Neutrophil (primary cell): Measurements from ENCODE around the gene TMEM198.

Experiments
- H3K27ac ChIP-seq: fragments of 200-600 bp; sonication (generic); 2 replicates; pipeline ENCODE4 v1.5.1; 2016; ENCODE audit warnings: mild to moderate bottlenecking, moderate library complexity
- H3K27me3 ChIP-seq: fragments of 200-600 bp; sonication (generic); 2 replicates; pipeline ENCODE4 v1.6.0; 2016; ENCODE audit warnings: mild to moderate bottlenecking
- H3K36me3 ChIP-seq: fragments of 200-600 bp; sonication (generic); 2 replicates; pipeline ENCODE4 v1.5.1; 2017
- H3K4me1 ChIP-seq, 2 experiments: fragments of 200-600 bp in 1 of 2; sonication (generic) in 1 of 2; 1 replicate in 1 of 2; 2 replicates in 1 of 2; pipeline versions ENCODE4 v1.5.1 to v1.6.1; 2013 to 2016; ENCODE audit warnings: low read depth in 1 of 2, low read length in 1 of 2, mild to moderate bottlenecking in 1 of 2, moderate library complexity in 1 of 2; ENCODE audit not compliant: control insufficient read depth in 1 of 2, insufficient read depth in 1 of 2
- H3K4me3 ChIP-seq, 2 experiments: fragments of 200-600 bp in 1 of 2; sonication (generic) in 1 of 2; 1 replicate in 1 of 2; 2 replicates in 1 of 2; pipeline ENCODE4 v1.5.1; 2013 to 2016; ENCODE audit warnings: low read depth in 1 of 2, low read length in 1 of 2, mild to moderate bottlenecking in 1 of 2, moderate library complexity in 1 of 2
- H3K9me3 ChIP-seq: fragments of 200-600 bp; sonication (generic); 2 replicates; pipeline ENCODE4 v1.5.1; 2016
- TF ChIP-seq, protein P1 (sequence below): fragments of 200-600 bp; sonication (generic); IDR thresholded peaks from 2 replicates; pipeline ENCODE4 v1.5.1; 2016; ENCODE audit warnings: antibody characterized with exemption

The TMEM198 gene

DNA sequence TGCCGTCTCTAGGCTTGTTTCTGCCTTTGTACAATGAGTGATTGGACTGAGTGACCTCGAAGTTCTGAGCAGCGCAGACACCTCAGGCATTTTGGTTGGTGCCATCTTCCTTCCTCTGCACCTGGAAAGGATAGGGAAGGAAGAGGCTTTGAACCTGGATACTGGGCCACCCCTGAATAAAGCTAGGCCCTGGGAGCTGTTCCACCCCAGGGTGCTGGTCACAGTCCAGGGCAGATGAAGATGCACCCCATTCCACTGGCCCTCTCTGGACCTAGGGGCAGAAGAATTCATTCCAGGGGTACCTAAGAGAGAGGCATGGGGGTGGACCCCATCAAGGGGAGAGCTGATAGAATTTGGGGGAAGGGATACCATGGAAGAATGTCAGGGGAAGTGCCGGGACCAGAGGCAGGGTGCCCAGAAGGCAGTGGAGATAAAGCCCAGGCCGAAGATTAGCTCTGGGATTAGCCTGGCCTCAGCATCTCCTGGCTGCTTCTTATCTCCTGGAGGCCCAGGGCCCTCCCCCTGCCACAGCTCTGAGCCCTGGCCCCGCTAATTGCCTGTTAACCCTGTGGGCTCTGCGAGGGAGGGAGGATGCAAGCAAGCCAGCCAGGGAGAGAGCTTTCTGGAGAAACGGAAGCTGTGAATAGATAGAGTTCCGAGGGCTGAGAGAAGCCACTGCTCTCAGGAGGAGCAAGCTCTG, 18.1 kb upstream of the TMEM198 start:
- Histone ChIP-seq H3K4me3 (no peak overlapping the region), H3K27me3 (peaks cover 100% of the 10 kb centered on the region), H3K9me3 (no peaks in the 10 kb centered on the region), H3K4me1 (no peaks in the 10 kb centered on the region), H3K27ac (no peak overlapping the region), H3K36me3 (no peaks in the 10 kb centered on the region)
- TF ChIP-seq, protein P1, sequence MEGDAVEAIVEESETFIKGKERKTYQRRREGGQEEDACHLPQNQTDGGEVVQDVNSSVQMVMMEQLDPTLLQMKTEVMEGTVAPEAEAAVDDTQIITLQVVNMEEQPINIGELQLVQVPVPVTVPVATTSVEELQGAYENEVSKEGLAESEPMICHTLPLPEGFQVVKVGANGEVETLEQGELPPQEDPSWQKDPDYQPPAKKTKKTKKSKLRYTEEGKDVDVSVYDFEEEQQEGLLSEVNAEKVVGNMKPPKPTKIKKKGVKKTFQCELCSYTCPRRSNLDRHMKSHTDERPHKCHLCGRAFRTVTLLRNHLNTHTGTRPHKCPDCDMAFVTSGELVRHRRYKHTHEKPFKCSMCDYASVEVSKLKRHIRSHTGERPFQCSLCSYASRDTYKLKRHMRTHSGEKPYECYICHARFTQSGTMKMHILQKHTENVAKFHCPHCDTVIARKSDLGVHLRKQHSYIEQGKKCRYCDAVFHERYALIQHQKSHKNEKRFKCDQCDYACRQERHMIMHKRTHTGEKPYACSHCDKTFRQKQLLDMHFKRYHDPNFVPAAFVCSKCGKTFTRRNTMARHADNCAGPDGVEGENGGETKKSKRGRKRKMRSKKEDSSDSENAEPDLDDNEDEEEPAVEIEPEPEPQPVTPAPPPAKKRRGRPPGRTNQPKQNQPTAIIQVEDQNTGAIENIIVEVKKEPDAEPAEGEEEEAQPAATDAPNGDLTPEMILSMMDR: no peak

DNA sequence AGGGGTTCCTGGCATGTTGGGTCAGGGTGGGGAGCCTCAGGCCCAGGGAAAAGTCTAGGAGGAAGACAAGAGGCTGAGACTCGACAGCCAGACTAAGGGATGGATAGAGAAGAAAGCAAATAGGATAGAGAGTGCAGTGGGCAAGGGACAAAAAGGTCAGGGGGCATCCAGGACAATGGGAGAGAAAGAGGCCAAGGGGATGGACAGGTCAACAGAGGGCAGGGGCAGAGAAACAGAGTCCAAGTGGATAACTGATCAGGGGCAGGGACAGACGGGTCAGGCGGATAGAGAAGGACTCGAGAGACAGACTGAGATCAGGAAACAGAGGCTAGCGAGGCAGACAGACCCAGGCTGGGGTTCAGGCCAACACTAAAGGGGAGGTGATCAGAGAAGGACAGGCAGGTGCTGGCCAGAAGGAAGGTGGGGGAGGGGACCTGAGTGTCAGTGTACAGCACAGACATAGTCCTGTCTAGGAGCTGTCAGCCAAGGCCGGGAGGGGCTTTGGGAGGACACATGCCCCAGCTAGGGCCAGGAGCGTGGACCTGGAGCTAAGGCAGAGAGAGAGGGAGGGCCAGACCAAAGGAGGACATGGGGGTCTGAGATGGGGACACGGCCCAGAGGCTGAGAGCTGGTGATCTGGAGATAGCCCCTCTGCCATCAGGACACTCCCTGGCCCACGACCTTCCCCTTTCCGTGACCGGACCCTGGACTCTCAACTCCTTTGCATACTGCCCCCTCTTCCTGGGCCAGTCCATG, 17.3 kb upstream of the TMEM198 start:
- Histone ChIP-seq H3K4me1 (no peaks in the 10 kb centered on the region), H3K9me3 (no peaks in the 10 kb centered on the region), H3K27ac (no peak overlapping the region), H3K36me3 (no peaks in the 10 kb centered on the region), H3K4me3 (no peak overlapping the region), H3K27me3 (peaks cover 100% of the 10 kb centered on the region)
- TF ChIP-seq, protein P1: no peak

DNA sequence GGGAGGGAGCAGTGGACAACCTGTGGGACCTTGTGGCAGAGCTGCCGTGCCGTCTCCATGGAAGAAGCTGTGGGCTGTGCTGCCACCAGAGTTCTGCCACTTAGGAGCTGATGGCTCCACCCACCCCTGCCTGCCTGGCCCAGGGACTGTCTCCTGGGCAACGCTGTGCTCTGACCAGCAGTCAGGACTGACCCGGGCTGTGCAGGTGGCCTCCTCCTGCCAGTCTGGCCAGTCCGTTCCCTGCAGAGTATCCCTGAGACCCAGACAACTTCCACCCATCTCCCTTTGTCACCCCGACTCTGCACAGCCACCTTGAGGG, 16.8 kb upstream of the TMEM198 start:
- Histone ChIP-seq H3K4me1 (no peaks in the 10 kb centered on the region), H3K27ac (no peak overlapping the region), H3K9me3 (no peaks in the 10 kb centered on the region), H3K27me3 (peaks cover 100% of the 10 kb centered on the region), H3K4me3 (no peak overlapping the region), H3K36me3 (no peaks in the 10 kb centered on the region)
- TF ChIP-seq, protein P1: no peak

DNA sequence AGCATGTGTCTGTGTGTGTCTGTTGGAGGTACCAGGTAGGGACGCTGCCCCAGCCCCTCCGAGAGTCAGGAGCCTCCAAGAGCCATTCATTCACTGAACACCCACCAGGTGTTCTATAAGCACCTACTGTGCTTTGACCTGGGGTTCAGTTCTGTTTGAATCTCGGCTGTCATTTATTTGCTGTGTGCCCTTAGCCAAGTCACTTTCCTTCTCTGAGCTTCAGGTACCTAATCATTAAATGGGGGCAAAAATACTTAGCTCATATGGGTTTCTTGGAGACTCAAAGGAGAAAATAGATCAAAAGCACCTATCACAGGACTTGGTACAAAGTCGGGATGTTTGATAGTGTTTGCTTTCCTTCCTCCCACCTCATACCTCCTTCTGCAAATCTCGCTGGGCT, 16.4 kb upstream of the TMEM198 start:
- Histone ChIP-seq H3K27ac (no peak overlapping the region), H3K4me3 (no peak overlapping the region)
- TF ChIP-seq, protein P1: no peak

DNA sequence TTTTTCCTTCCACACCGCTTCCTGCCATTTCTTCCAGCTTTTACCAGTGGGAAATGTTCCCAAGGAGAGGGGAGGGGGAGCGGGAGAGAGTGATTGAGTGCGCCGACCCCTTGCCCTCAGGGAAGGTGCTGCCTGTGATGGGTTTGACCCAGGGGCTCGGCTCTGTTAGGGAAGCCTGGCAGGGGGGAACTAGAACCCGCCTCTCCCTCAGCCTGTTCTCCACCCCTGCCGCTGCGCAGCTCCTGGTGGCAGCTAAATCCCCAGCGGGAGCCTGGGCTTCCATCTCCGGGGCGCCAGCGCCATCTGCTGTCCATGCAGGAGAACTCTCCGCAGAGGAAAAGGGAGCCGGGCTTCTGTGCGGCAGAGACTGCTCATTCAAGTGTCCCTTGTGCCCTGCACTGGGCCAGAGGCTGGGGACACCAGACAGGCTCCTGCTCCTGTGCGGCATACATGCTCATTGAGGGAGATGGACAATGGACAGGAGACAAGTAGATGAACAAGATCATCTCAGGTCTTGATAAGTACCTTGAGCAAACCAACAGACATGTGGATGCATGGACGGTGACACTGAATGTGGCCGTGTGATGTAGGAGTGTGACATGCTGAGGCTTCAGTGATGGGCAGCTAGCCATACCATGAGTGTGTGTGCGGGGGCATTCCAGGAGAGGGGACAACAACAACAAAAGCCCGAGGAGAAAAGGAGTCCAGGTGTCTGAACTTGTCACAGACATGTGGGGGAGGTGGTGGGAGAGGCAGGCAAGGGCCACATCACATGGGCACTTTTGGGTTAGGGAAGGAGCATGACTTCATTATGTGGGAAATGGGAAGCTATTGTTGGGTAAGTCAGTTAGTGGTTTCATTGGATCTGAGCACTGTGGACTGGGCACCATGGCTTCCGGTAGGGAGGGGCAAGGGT, 13.5 kb upstream of the TMEM198 start:
- Histone ChIP-seq H3K27ac (no peak overlapping the region), H3K4me3 (no peak overlapping the region), H3K27me3 (peaks cover 89% of the 10 kb centered on the region), H3K36me3 (no peaks in the 10 kb centered on the region), H3K9me3 (no peaks in the 10 kb centered on the region), H3K4me1 (no peaks in the 10 kb centered on the region)
- TF ChIP-seq, protein P1: peak; percentile 80

More for the DNA sequence above, 16.4 kb upstream of the TMEM198 start:
- Histone ChIP-seq H3K4me1 (no peaks in the 10 kb centered on the region), H3K27me3 (peaks cover 100% of the 10 kb centered on the region), H3K9me3 (no peaks in the 10 kb centered on the region), H3K36me3 (no peaks in the 10 kb centered on the region)
